ENCODE measurements around the gene LRP1B.

GRCh38 chr2:141927536-141927935 is 203.3 kb downstream of the LRP1B start:
- TF ChIP-seq CTCF (IDR thresholded peaks at IDR 0.05): no peak
- no peak for TF ChIP-seq POLR2A (IDR thresholded peaks at IDR 0.05; ENCODE audit: low read depth)
- no peak for TF ChIP-seq POLR2AphosphoS5 (IDR thresholded peaks at IDR 0.05)
- TF ChIP-seq EP300 (IDR thresholded peaks at IDR 0.05): no peak

All from esophagus muscularis mucosa (tissue), 4 donors.